Mesenchymal stem cell (in vitro differentiated cells and primary cell): ENCODE results near the gene SMTN.

Source experiments
- DNase-seq: peaks from one replicate; pipeline ENCODE4 v3.0.0-alpha.2; 2013
- H2AFZ ChIP-seq: one replicate; pipeline ENCODE4 v1.6.1; 2013; ENCODE audit warnings: low read depth, mild to moderate bottlenecking, control low read depth, inconsistent platforms, low read length, moderate library complexity
- H2AK5ac ChIP-seq: 2 replicates; pipeline ENCODE4 v1.6.1; 2013; ENCODE audit warnings: low read length, moderate library complexity, mild to moderate bottlenecking, inconsistent platforms; ENCODE audit not compliant: severe bottlenecking
- H2BK120ac ChIP-seq: one replicate; pipeline ENCODE4 v1.6.1; 2013; ENCODE audit warnings: low read depth, mild to moderate bottlenecking, inconsistent platforms, low read length, moderate library complexity
- H2BK12ac ChIP-seq, 2 experiments: one replicate each; pipeline ENCODE4 v1.6.1; 2013; ENCODE audit warnings: inconsistent platforms in 2 of 2, low read length in 2 of 2, mild to moderate bottlenecking in 2 of 2, moderate library complexity in 2 of 2, control low read depth in 1 of 2
- H2BK15ac ChIP-seq: one replicate; pipeline ENCODE4 v1.6.1; 2013; ENCODE audit warnings: mild to moderate bottlenecking, low read depth, inconsistent platforms; ENCODE audit not compliant: poor library complexity, severe bottlenecking
- H2BK5ac ChIP-seq: 2 replicates; pipeline ENCODE4 v1.6.1; 2013; ENCODE audit warnings: low read depth, mild to moderate bottlenecking, low read length, control low read depth, inconsistent platforms; ENCODE audit not compliant: poor library complexity, severe bottlenecking
- H3K14ac ChIP-seq, 2 experiments: one replicate each; pipeline ENCODE4 v1.6.1; 2013; ENCODE audit warnings: inconsistent platforms in 2 of 2, low read length in 2 of 2, control low read depth in 1 of 2, mild to moderate bottlenecking in 1 of 2, moderate library complexity in 1 of 2
- H3K18ac ChIP-seq, 2 experiments: one replicate each; pipeline ENCODE4 v1.6.1; 2013; ENCODE audit warnings: inconsistent platforms in 2 of 2, low read length in 2 of 2, control low read depth in 1 of 2, low read depth in 1 of 2, mild to moderate bottlenecking in 1 of 2
- H3K23ac ChIP-seq, 2 experiments: one replicate each; pipeline ENCODE4 v1.6.1; 2013; ENCODE audit warnings: inconsistent platforms in 2 of 2, low read length in 2 of 2, mild to moderate bottlenecking in 2 of 2, moderate library complexity in 2 of 2, control low read depth in 1 of 2
- H3K27ac ChIP-seq: 2 replicates; pipeline ENCODE4 v1.5.1; 2013; ENCODE audit warnings: mild to moderate bottlenecking, moderate library complexity, low read length, control low read depth, inconsistent platforms; ENCODE audit not compliant: poor library complexity, severe bottlenecking
- H3K27me3 ChIP-seq, 2 experiments: 2 replicates each; pipeline versions ENCODE4 v1.6.1 to v1.7.0; 2013; ENCODE audit warnings: low read length in 2 of 2, mild to moderate bottlenecking in 2 of 2, moderate library complexity in 2 of 2, control low read depth in 1 of 2, inconsistent platforms in 1 of 2; ENCODE audit not compliant: control insufficient read depth in 1 of 2, insufficient read depth in 1 of 2
- H3K36me3 ChIP-seq, 2 experiments: 2 replicates each; pipeline versions ENCODE4 v1.6.1 to v1.7.0; 2013; ENCODE audit warnings: low read length in 2 of 2, control low read depth in 1 of 2, inconsistent platforms in 1 of 2, low read depth in 1 of 2, mild to moderate bottlenecking in 1 of 2; ENCODE audit not compliant: insufficient read depth in 2 of 2, control insufficient read depth in 1 of 2
- H3K4ac ChIP-seq, 2 experiments: one replicate each; pipeline ENCODE4 v1.6.1; 2013; ENCODE audit warnings: inconsistent platforms in 2 of 2, low read length in 2 of 2, mild to moderate bottlenecking in 2 of 2, moderate library complexity in 2 of 2, control low read depth in 1 of 2, low read depth in 1 of 2
- H3K4me1 ChIP-seq: 2 replicates; pipeline ENCODE4 v1.6.1; 2013; ENCODE audit warnings: low read depth, low read length, control low read depth; ENCODE audit not compliant: control insufficient read depth, insufficient read depth
- H3K4me2 ChIP-seq: 2 replicates; pipeline ENCODE4 v1.6.1; 2013; ENCODE audit warnings: low read length, mild to moderate bottlenecking, inconsistent platforms; ENCODE audit not compliant: poor library complexity, severe bottlenecking
- H3K4me3 ChIP-seq, 2 experiments: 2 replicates each; pipeline versions ENCODE4 v1.5.1 to v1.7.0; 2013; ENCODE audit warnings: low read length in 2 of 2, mild to moderate bottlenecking in 2 of 2, control low read depth in 1 of 2, low read depth in 1 of 2; ENCODE audit not compliant: insufficient read depth in 1 of 2
- H3K79me1 ChIP-seq: replicated peaks from 2 replicates; pipeline ENCODE4 v1.6.1; 2013; ENCODE audit warnings: mild to moderate bottlenecking, control low read depth, low read length, inconsistent platforms; ENCODE audit not compliant: poor library complexity, severe bottlenecking
- H3K9ac ChIP-seq: 2 replicates; pipeline ENCODE4 v1.7.0; 2013; ENCODE audit warnings: mild to moderate bottlenecking, low read length, moderate library complexity
- H3K9me3 ChIP-seq: 2 replicates; pipeline ENCODE4 v1.7.0; 2013; ENCODE audit warnings: mild to moderate bottlenecking, low read length; ENCODE audit not compliant: control insufficient read depth
- H4K8ac ChIP-seq: one replicate; pipeline ENCODE4 v1.6.1; 2013; ENCODE audit warnings: inconsistent platforms, mild to moderate bottlenecking, low read length, moderate library complexity
- H4K91ac ChIP-seq: one replicate; pipeline ENCODE4 v1.6.1; 2013; ENCODE audit warnings: mild to moderate bottlenecking, low read length, inconsistent platforms
- WGBS: methylation state at CpG from one replicate; pipeline ENCODE4 v1.1.7; 2013; ENCODE audit warnings: mixed read lengths; 5-methylcytosine and 5-hydroxymethylcytosine counted together

SMTN gene

DNA sequence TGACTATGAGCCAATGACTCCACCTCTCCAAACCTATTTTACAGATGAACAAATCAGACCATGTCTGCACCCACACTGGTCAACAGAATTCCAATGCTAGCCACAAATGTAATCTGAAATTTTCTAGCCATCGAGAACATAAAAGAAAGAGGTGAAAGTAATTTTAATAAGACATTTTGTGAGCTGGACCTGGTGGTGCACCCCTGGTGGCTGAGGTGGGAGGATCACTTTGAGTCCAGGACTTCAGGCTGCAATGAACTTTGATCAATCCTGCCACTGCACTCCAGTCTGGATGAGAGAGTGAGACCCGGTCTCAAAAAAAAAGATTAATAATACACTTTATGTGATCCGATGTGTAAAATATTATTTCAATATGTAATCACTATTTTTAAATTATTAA is 69.5 kb downstream of the SMTN start:
- Histone ChIP-seq H3K18ac (no peak overlapping the region), H2AK5ac (no peak overlapping the region), H3K4me3 (no peak overlapping the region), H3K4me2 (no peak overlapping the region), H4K91ac (no peak overlapping the region), H3K79me1 (no peaks in the 10 kb centered on the region), H3K9me3 (no peaks in the 10 kb centered on the region), H3K4ac (no peak overlapping the region), H3K4me1 (no peaks in the 10 kb centered on the region), H2BK120ac (no peak overlapping the region), H3K27me3 (no peaks in the 10 kb centered on the region), H3K36me3 (no peaks in the 10 kb centered on the region), H3K23ac (no peak overlapping the region), H2BK5ac (no peak overlapping the region), H3K27ac (no peak overlapping the region), H3K14ac (no peak overlapping the region), H2BK12ac (no peak overlapping the region), H2AFZ (no peak overlapping the region), H4K8ac (no peak overlapping the region), H3K9ac (no peak overlapping the region), H2BK15ac (no peak overlapping the region)
- WGBS, result 87% methylated on average over 1 of the region's 3 CpGs
- no peak for DNase-seq

DNA sequence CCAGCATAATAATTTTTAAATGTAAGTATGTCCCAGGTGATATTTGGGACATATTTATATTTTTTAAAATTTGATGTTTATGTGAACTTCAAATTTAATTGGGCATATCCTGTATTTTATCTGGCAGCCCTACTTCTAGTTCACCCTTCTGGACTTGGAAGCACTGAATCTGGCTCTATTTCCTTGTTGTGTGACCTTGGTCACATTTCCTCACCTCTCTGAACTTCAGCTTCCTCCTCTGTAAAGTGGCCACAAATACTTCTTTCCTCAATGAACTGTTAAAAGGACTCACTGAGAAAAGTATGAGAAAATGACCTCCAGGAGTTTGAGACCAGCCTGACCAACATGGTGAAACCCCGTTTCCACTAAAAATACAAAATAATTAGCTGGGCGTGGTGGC is 70.8 kb downstream of the SMTN start:
- no peak overlapping the region for H2BK15ac ChIP-seq
- H3K9me3 ChIP-seq, result no peaks in the 10 kb centered on the region
- H3K27ac ChIP-seq, result no peak overlapping the region
- no peak overlapping the region for H3K4me2 ChIP-seq
- H3K79me1 ChIP-seq, result no peaks in the 10 kb centered on the region
- H2BK5ac ChIP-seq, result no peak overlapping the region
- no peak overlapping the region for H3K4ac ChIP-seq
- H3K36me3 ChIP-seq, result no peaks in the 10 kb centered on the region
- no peaks in the 10 kb centered on the region for H3K4me1 ChIP-seq
- no peak overlapping the region for H3K23ac ChIP-seq
- H2BK120ac ChIP-seq, result no peak overlapping the region
- H2AK5ac ChIP-seq, result no peak overlapping the region
- no peaks in the 10 kb centered on the region for H3K27me3 ChIP-seq
- H4K8ac ChIP-seq, result no peak overlapping the region
- H4K91ac ChIP-seq, result no peak overlapping the region
- H3K18ac ChIP-seq, result no peak overlapping the region
- WGBS, result 100% methylated on average over 2 of the region's 2 CpGs
- H3K14ac ChIP-seq, result no peak overlapping the region
- no peak overlapping the region for H3K9ac ChIP-seq
- no peak overlapping the region for H3K4me3 ChIP-seq
- DNase-seq, result no peak
- H2AFZ ChIP-seq, result no peak overlapping the region
- H2BK12ac ChIP-seq, result no peak overlapping the region

DNA sequence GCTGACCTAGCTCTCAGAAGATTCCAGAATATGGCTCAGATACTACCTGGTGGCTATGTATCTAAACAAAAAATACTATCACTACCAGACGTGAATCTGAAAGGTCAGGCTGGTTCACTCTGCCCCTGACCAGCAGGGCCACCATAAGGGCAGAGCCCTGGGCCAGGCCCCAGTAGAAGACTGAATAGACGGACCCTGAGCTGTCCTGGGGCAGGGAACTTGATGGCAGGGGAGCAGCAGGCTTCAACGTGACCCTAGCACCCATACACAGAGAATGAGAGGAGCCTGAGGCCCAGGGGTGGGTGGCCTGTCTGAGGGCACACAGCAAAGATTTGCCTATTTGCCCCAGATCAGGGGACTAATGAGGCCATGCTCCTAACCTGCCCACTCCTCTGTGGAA is 72.2 kb downstream of the SMTN start:
- H3K79me1 ChIP-seq, result no peaks in the 10 kb centered on the region
- H2AK5ac ChIP-seq, result no peak overlapping the region
- H3K27me3 ChIP-seq, result no peaks in the 10 kb centered on the region
- no peak overlapping the region for H4K8ac ChIP-seq
- no peak overlapping the region for H3K4me2 ChIP-seq
- H3K18ac ChIP-seq, result no peak overlapping the region
- no peak overlapping the region for H3K23ac ChIP-seq
- no peak overlapping the region for H2BK15ac ChIP-seq
- H2BK5ac ChIP-seq, result no peak overlapping the region
- H2BK12ac ChIP-seq, result no peak overlapping the region
- DNase-seq, result no peak
- H3K14ac ChIP-seq, result no peak overlapping the region
- 83% methylated on average over 3 of the region's 3 CpGs for WGBS
- no peak overlapping the region for H2AFZ ChIP-seq
- no peaks in the 10 kb centered on the region for H3K4me1 ChIP-seq
- H3K4me3 ChIP-seq, result no peak overlapping the region
- H3K36me3 ChIP-seq, result no peaks in the 10 kb centered on the region
- no peaks in the 10 kb centered on the region for H3K9me3 ChIP-seq
- H3K9ac ChIP-seq, result no peak overlapping the region
- no peak overlapping the region for H3K27ac ChIP-seq
- no peak overlapping the region for H4K91ac ChIP-seq
- no peak overlapping the region for H2BK120ac ChIP-seq
- H3K4ac ChIP-seq, result no peak overlapping the region
